Measurements from ENCODE around the gene CRLF3.
"Not testable (repeated sequence)": the region's sequence is repeated elsewhere in the genome, so short reads cannot be mapped to it uniquely, and the experiment has no call there.

Gene CRLF3

GRCh38 chr17:30735644-30736043, 88.8 kb downstream of the CRLF3 start:
- DNase-seq (ENCODE audit: low spot score), result not testable (repeated sequence)

- not testable (repeated sequence) for DNase-seq (ENCODE audit: low spot score)
Measured at GRCh38 chr17:30735206-30735605, 89.3 kb downstream of the CRLF3 start.

- DNase-seq (ENCODE audit: low spot score), result not testable (repeated sequence)
Measured at GRCh38 chr17:30734153-30734552, 90.3 kb downstream of the CRLF3 start.

Data from CD4-positive, alpha-beta T cell treated with Interleukin-6 at 100 ng/mL for 8 hours (primary cell).